ENCODE data around the gene COL4A2.

The COL4A2 gene

DNA sequence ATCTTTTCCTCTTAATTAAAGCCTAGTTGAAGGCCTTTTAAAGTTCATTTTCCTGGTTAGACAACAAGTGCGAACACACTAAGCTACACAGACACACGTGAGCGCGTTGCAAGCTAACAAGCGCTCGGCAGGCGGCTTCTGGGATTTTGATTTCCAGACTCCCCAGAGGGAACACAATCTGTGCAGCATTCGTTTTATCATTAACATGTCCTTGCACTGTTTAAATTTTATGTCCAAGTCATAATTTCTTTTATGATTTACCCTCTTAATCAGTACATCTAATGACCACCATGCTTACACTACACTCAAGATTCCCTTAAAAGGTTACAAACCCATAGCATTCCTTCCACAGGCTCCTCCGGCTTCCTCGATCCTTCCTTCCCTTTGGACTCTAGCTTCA lies 16.9 kb upstream of the COL4A2 start:
- no peak for DNase-seq (ENCODE audit: low read depth in 2 of 2)

DNA sequence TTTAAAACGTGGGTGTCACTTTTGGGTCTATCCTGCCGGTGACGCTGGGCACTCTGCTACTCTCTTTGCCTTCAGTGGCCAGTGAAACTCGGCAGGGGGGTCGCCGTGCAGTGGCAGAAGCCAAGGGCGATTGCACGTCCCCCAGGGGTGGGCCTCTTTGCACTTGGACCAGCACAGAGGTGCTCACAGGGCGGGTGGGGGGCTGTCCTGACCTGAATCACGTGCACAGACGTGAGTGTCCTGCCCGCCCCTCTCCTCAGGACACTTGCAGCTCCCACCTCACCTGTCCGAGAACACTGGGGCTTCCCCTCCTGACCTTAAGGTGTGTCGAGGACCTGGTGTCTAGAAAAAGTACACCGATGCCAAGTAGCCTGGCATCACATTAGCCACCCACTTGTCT lies 16.3 kb upstream of the COL4A2 start:
- no peak for DNase-seq (ENCODE audit: low read depth in 2 of 2)

DNA sequence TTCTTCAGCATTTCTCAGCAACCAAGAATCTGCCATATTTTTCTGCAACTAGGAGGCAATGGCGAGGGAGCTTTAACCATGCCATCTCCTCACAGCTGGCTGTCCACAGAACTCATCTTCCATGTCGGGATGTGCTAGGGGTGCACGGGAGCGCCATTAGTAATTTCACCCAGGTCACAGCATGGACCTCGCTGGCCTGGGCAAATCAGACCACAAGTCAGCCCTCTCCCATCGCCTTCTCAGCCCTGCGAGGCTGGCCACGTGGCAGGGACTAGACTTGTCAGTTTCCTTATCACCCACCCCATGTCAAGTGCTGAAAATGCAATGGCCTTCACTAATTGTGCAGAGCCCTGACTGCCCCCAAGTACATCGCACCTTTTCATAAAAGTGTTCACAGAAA lies 15.8 kb upstream of the COL4A2 start:
- no peak for DNase-seq (ENCODE audit: low read depth in 2 of 2)

DNA sequence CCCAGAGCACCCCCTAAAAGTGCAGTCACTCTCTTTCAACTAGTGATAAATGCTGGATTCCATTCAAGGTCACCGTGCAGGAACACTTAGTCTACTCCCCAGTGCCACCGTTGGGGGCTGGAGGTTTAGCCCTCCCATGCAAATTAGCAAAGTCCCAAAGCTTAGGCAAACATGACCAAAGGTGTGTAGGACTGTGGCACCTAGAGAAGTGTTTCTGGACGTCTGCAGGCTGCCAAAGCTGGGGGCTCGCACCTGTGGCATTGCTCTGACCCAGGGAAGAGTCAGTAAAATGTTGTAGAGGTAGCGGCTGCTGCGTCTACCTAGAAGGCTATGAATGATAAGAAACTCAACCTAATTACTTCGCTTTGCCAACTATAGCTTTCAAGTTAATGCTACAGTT lies 14.0 kb upstream of the COL4A2 start:
- DNase-seq (ENCODE audit: low read depth in 2 of 2) = no peak

DNA sequence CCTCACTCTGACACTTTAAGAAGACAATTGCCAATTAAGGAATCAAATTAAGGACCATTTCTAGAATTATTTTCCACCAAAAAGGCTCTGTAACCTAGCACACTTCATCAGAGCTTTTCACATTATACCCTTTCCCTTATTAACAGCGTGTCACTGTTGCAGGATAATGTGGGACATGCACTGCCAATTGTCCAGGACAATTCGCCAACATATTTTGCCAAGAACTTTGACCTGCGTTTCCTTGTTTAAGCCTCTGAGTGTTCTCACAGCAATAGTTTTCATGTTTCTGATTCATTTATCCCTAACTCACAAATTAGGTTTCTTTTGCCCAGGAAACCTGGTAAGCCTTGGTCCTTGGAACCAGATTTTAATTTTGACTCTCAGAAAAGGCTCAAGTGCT lies 13.4 kb upstream of the COL4A2 start:
- DNase-seq (ENCODE audit: low read depth in 2 of 2) = no peak

DNA sequence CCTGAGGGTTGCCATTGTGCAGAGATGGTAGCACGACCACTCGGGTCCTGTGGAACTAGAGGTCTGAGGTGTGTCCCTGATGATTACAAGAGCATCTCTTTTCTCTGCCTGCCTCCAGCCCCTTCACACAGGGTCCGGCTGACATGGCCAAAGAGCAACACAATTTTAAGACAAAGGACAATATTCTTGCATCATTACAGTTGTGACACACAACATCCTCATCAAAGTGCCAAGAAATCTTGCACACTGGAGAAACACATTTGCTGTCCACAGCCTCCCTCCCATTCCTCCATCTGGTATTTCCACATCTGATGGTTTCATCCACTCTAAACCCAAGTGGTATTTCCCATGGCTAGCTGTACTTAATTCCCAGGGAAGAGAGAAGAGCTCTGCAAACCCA lies 12.9 kb upstream of the COL4A2 start:
- no peak for DNase-seq (ENCODE audit: low read depth in 2 of 2)

DNA sequence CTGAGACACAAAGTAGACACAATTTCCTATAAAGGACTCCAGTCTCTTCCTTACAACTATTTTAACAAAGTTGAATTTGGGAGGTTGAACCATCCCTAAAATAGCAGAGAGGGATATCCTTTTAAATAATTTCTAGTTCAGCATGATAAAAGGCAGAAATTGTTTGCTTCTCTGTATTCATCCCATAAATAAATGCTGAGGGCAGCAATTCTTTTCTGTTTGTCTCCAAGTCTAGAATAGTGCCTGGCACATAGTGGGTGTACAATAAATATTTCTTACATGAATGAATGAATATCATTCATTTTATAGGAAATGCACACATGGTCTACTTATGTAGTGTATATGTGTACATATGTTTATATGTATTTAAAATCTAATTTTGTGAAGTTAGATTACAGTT lies 12.5 kb upstream of the COL4A2 start:
- DNase-seq (ENCODE audit: low read depth in 2 of 2) = no peak

DNA sequence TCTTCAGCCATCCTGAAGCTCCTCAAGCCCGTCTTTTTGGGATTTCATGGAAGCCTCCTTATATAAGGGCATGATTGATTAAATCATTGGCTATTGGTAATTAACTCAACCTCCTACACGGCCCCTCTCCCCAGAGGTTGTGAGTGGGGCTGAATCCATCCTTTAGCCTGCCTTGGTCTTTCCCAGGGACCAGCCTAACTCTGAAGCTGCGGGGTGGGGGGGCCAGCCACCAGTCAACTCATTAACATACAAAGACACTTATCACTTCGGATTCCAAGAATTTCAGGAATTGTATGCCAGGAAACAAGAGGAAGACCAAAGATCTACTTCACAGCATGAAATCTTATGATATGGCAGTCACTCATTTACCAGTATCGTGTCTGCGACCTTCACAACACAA lies 10.1 kb upstream of the COL4A2 start:
- no peak for DNase-seq (ENCODE audit: low read depth in 2 of 2)

DNA sequence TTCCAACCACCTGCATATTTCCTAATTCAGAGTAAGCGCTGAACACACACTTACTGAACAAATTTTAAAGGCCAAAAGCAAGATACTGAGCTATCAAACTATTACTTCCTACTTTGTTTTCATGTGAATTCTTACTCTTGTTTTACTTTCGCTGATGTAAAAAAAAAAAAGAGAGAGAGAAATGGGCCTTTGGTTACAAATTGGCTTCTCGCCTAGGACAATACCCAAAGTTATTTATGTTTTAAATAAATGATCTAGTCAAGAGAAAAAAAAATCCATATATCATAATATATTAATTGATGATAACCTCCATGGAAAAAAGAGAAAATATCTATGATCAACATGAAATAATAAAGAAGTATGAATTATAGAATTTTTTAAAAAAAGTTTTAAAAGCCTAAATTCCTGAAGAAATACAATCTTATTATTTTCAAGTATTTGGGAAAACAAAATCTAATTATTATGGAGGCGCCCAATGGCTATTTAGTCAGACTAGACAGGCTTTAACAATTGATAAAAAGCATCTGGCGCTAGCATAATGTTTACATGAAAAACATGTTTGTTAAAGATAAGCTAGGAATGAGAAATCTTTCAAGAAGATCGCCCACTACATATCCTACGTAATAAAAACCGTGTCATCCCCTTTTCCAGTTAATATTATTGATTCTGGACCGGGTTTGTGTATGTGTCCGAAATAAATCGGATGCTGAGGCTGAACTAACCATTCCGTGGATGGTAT lies 9.1 kb upstream of the COL4A2 start:
- DNase-seq (ENCODE audit: low read depth in 2 of 2) = no peak

DNA sequence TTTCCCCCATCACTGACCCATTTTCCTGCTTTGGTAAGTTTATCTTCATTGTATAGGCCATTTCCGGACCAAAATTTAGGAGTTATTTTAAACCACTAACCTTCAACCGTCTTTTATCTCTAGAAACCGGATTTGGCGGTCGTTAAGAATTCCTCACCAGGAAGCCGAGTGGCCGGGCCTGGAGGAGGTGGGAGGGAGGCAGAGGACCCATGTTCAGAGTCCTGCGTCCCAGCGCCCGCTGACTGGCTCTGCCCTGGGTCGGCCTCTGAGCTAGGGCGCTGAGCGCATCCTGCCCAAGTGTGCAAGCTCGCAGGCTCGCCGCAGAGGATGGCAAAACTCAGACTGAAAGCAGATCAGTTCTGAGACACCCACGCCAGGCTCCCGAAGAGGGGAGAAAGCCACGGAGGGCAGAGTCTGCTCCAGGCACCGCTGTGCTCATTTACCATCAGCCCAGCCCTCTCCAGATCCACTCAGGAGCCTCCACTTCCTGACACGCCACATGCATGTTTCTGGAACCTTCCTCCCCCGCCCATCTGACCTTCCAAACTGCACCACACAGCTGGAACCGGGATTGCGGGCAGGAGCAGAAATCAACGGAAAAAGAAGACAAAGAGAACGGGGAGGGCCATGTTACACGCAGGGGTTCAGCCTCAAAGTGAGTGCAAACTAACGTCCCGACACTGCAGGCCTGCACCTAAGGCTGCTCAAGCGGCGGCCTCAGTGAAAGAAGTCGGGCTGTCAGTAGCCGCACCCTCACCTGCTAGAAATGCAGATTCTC lies 8.4 kb upstream of the COL4A2 start:
- DNase-seq (ENCODE audit: low read depth in 2 of 2) = no peak

DNA sequence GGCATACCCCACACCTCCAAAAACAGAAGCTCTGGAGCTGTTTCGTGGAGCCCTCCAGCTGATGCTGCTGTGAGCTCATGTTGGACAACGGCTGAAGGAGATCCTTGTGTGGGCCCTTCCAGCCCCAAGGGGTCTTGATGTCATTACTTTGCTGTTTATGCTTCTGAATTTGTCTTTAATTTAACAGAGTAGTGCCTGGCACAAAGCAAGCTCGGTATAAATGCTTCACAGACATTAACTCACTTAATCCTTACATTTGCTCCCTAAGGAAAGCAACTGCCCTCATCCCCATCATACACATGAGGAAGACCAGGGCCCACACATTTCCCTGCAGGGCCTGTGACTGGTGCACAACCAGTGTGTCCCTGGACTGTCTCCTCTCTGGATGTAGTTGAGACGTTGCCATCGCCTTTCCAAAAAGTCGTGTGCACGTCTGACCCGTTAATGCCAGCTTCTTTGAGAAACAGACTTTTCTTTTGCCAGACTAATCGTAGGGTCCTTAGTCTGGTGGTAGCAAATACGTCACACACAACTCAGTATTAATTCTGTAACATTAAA lies 7.7 kb upstream of the COL4A2 start:
- DNase-seq (ENCODE audit: low read depth in 2 of 2) = no peak

DNA sequence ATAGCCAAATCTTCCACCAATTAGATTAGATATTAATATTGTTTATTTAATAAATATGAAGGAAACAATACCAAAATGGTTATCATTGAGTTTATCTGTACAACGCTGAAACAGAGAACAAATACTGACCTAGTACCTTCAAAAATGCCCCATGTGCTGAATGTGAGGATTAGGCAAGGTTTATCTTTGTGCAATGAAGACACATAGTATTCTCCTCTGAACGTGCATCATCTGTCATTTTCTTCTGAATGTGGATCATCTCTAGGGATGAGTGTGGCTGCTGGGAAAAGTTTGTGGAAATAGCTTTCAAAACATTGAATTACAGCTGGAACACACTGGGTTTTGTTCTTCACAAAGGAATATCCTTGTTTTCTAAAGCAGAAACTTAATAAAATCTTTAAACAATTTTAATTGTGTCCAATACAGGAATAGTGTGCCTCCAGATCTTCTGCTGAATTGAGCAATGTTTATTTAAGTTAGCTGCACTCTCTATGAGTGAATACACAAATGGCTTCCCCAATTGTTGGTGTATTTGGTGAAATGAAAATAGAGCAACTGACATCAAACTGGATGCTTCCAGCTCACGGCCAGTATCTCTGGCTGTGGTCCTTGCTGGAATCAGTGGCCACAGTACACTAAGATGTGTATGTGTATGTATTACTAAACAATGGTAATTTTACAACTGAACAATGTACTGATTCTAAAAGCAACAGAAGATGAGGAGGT lies 6.8 kb upstream of the COL4A2 start:
- no peak for DNase-seq (ENCODE audit: low read depth in 2 of 2)

DNA sequence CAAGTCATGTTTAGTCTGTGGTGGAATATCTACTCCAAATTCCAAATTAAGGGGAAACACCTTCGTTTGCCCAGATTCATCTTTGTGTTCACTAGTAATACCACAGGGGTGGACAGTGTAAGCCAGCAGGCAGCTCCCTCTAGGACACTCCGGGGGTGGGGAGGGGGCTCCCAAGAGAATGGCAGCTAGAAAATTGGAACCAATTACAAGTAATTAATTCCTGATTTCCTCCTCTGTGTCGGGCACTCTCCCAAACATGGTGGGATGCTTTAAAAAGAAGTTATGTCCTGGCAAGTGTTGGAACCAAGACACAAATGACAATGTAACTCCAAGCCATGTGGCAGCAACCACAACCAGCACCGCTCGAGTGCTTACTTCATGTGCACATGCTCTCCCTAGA lies 6.0 kb upstream of the COL4A2 start:
- DNase-seq (ENCODE audit: low read depth in 2 of 2) = no peak

DNA sequence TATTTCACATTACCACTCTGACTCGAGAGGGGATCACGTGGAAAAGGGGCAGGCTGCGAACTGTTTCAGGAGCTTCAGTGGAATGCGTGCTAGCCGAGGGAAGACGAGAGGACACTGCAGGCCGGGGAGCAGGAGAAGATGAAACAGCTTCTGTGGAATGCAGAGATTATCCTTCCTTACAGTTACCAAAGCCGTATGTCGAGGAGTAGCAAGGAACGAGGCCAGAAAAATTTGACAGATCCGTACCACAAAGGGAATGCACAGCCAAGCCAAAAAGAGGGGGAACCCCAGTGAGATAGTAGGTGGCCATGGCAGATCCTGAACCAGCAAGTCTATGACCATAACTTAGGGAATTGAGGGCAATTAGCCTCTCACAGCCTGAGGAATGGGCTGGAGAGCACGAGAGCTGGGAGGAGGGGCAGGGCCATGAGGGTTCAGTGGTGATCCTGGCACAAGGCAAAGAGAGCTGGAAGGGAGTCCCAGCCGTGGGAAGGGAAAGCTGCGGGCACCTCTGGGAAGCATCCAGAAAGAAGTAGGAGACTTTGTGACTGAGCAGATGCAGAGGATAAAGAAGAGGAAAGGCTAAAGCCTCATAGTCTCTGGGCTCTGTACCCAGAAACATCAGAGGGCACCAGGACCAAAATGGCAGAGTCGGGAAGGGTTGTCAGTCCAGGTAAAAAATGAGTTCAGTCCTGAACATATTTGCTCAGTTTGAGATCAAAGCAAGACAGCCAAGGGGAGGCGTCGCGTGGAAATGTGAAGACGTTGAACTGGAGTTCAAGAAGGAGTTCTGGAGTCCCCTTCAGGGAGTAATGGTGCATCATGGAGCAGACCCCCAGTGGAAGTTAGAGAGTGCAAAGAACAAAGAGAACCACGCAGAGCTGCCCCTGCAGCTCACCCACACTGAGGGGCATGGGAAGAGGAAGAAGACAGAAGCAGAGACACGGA lies 5.2 kb upstream of the COL4A2 start:
- DNase-seq (ENCODE audit: low read depth in 2 of 2) = no peak

DNA sequence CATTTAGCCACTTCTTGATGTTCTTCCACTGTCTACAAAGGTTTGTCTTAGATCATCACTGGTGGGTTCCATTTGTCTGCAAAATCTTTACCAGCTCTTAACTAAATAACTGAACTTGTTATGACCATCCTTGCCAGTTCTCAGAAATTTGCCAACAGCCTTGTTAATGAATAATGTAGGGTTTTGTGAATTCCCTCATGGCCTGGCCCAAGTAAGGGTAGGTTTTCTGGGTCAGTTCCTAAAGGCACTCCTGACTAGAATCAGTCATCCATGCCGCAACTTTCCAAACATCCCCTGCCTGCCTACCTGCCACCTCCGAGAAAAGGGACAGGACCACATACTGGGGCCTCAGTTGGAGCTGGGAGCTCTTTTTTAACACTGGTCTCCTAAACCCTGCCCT lies 4.1 kb upstream of the COL4A2 start:
- no peak for DNase-seq (ENCODE audit: low read depth in 2 of 2)

DNA sequence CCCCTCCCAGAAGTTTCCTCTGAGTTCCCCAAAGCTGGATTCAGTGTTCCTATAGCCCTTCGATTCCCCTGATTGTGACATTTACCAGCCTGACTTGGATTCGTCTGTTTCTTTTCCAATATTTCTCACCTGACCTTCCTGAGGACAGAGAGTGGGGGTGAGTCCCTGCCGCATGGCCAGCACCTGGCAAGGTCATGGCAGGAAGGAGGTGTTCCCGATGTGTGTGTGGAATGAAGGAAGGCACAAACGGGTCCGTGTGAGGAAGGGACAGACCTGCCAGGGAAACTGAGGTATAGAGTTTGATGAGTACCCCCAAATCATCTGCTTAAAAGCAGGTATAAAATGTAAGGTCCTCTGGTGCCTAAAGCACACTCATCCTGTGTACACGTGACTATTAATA lies 3.4 kb upstream of the COL4A2 start:
- no peak for DNase-seq (ENCODE audit: low read depth in 2 of 2)

DNA sequence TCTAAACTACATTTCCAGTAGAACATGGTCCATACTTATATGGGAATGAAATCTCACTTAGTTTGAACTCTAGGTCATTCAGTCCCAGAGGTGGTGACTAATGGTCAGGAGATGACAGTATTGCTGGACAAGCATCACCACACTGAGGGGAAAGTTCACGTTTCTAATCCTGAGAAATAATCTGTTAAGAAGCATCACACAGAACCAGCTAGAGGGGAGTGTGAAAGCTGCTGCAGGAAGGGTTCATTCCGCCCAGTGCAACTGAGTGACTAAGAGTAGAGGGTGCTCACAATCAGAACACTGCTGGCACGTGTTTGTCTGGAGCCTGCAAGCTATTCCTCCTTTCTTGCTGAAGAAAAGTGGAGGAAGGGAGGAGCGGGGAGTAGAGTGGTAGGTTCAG lies 2.8 kb upstream of the COL4A2 start:
- DNase-seq (ENCODE audit: low read depth in 2 of 2) = no peak

DNA sequence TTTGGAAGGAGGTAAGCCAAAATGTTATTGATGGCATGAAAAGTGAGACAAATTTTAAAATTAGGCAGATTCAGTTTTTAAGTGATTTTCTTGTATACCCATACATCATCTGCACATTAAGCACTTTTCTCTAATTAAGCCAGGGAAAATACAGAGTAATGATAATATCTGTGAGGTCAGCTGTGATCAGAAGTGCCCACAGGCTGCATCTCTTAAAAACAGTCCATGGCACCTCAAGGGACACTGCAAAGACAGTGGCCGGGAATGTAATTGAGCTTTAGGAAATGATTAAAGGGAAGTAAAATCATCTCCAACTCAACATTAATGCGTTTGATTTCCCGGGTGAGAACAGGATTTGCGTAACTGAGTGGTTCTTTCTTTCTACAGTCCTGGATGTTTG lies 2.1 kb upstream of the COL4A2 start:
- no peak for DNase-seq (ENCODE audit: low read depth in 2 of 2)

DNA sequence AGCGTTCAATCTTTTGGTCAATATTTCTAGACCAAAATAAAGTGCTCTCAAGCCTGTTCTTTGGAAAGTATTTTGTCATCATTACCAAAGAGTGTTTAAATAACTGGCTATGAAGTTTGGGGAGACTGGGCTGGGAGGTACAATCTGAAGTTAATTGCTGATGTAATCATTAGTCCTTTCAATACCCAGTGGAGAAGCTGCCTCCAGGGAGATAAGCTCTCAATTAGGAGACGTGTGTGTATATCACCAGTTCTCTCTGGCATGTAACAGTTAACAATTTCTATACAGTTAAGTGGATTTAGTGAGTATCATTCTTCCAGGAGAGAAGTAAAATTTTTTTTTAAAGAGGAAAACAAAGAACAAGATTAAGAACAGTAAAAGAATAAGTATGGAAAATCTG lies 1.5 kb upstream of the COL4A2 start:
- DNase-seq (ENCODE audit: low read depth in 2 of 2) = no peak

DNA sequence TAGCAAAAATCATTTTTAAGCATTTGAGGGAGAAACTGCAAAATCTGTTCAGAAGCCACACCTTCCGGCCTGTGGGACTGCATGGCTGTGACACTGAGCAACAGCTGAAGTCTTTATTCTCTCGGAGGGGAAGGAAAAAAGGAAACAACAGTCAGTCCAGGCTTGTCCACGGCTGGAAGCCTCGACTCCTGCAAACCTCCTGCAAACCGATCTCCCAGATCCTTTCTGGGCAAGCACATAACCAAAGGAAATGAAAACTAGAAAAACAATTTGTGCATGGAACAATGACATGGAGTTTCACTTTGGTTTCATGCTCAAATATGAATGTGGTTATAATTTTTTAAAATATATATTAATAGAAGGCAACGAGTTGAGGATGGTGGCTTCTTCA lies 1.1 kb upstream of the COL4A2 start:
- DNase-seq (ENCODE audit: low read depth in 2 of 2) = no peak

DNA sequence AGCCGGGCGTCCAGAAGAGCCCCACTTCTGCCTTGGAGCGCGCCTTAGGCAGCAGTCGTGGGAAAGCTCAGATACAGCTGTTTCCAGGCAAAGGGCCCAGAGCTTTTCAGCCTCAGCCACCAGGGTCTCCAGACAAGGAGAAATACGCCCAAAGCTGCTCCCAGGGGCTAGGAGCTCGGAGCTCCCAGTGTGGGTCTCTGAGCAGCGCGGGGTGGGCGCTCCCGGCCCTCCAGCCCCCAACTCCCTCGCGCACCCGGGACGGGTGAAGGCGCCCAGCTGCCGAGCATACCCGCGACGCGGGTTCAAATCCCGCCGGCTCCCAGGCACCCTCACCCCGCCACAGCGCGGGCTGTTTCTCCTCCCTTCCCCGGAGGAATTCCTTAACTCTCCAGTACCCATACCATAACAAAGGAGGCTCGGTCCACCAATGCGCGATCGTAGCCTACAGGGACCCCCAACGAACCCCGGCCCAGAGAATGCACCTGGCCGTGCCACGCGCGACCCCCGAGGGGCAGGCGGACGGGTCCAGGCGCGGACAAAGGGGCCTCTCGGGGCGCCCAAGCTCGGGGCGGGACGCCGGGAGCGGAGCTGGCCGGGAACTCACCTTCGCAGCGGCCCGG lies 634 bp upstream of the COL4A2 start:
- no peak for DNase-seq (ENCODE audit: low read depth in 2 of 2)
